ENCODE measurements around the gene KRTAP1-1. TPM values are rescaled to one million over a fixed set of nuclear protein-coding genes. Genes with fewer than 3 reads are reported as not detected.

Gene KRTAP1-1
- total and polyA plus RNA-seq, 2 of the 8 experiments (the other 6 are each of a cell fraction or from before 2014, with no cell fraction given), result not detected

GRCh38 chr17:41020336-41020735, 20.9 kb downstream of the KRTAP1-1 start:
- Histone ChIP-seq H2AFZ (ENCODE audit: low read length) (no peak overlapping the region), H3K27ac (ENCODE audit: low read depth, low read length) (no peak overlapping the region), H4K8ac (ENCODE audit: extremely low read depth, insufficient read depth, low read length) (no peak overlapping the region), H2BK15ac (ENCODE audit: low read length) (no peak overlapping the region), H2BK20ac (ENCODE audit: low read length) (no peak overlapping the region), H3K79me2 (ENCODE audit: control insufficient read depth in 1 of 2, insufficient read depth in 2 of 2, low read length in 2 of 2) (no peaks in the 10 kb centered on the region), H3K4me1 (replicated peaks in 1 of 4; ENCODE audit: control insufficient read depth in 3 of 4, insufficient read depth in 4 of 4, low read length in 3 of 4) (no peaks in the 10 kb centered on the region), H3K4me3 (ENCODE audit: extremely low read depth in 1 of 4, insufficient read depth in 2 of 4, low read depth in 3 of 4, low read length in 4 of 4) (no peak overlapping the region), H3K79me1 (ENCODE audit: low read depth, low read length) (no peaks in the 10 kb centered on the region), H2BK120ac (replicated peaks; ENCODE audit: low read depth, low read length) (no peak overlapping the region), H3K14ac (ENCODE audit: insufficient read length) (no peak overlapping the region), H3K18ac (ENCODE audit: extremely low read depth, low read length) (no peak overlapping the region), H4K91ac (replicated peaks; ENCODE audit: insufficient read length, low read length) (no peak overlapping the region), H3K9ac (replicated peaks in 1 of 4; ENCODE audit: extremely low read depth in 1 of 4, low read depth in 3 of 4, low read length in 3 of 4) (no peak overlapping the region), H2BK5ac (ENCODE audit: low read depth, low read length) (no peak overlapping the region), H3K27me3 (replicated peaks in 1 of 4; ENCODE audit: control insufficient read depth in 3 of 4, extremely low read depth in 1 of 4, insufficient read depth in 3 of 4, low read length in 3 of 4) (no peaks in the 10 kb centered on the region; a peak in 1 of 7 replicates), H2BK12ac (ENCODE audit: low read depth, low read length) (no peak overlapping the region), H3K56ac (replicated peaks; ENCODE audit: insufficient read length, low read depth, low read length) (no peak overlapping the region), H4K20me1 (replicated peaks in 1 of 2; ENCODE audit: control insufficient read depth in 1 of 2, insufficient read depth in 2 of 2, low read length in 2 of 2) (no peaks in the 10 kb centered on the region), H3K9me3 (ENCODE audit: insufficient read depth in 2 of 2, low read depth in 1 of 2, low read length in 1 of 2) (no peaks in the 10 kb centered on the region), H3K36me3 (ENCODE audit: control insufficient read depth in 2 of 4, insufficient read depth in 4 of 4, low read length in 3 of 4) (no peaks in the 10 kb centered on the region), H3K23ac (ENCODE audit: insufficient read length) (no peak overlapping the region), H3K4me2 (ENCODE audit: insufficient read depth in 1 of 2, low read depth in 2 of 2, low read length in 2 of 2) (no peak overlapping the region), H4K5ac (ENCODE audit: insufficient read length, low read depth, low read length) (no peak overlapping the region), H2AK5ac (ENCODE audit: low read depth, low read length) (no peak overlapping the region), H3K4ac (replicated peaks; ENCODE audit: insufficient read length, low read depth, low read length) (no peak overlapping the region), H3K23me2 (ENCODE audit: low read depth, low read length) (no peaks in the 10 kb centered on the region)
- CTCF ChIA-PET (ENCODE audit: partially characterized antibody), result interaction anchor here (0.6 to 1.3 kb wide), 4 partner anchors 40 to 459 kb away, joined by 3 to 4 read pairs (median 3); no protein-coding TSS in a partner anchor
- DNase-seq (ENCODE audit: low read depth in 1 of 2, low spot score in 2 of 2) (no peak), FAIRE-seq (no peak)
- POLR2A ChIA-PET (ENCODE audit: partially characterized antibody), result no interaction called here
- TF ChIP-seq TEAD4 (IDR thresholded peaks at IDR 0.05; ENCODE audit: low read depth, low read length) (no peak), TAF1 (IDR thresholded peaks at IDR 0.05; ENCODE audit: low read depth, low read length) (no peak), CTBP2 (IDR thresholded peaks at IDR 0.05; ENCODE audit: borderline replicate concordance, insufficient read depth, insufficient read length, low read length) (no peak), SIN3A (conservative IDR thresholded peaks at IDR 0.05 in 1 of 2, IDR thresholded peaks at IDR 0.05 in 1 of 2; ENCODE audit: low read depth in 1 of 2, low read length in 2 of 2) (no peak), SP4 (IDR thresholded peaks at IDR 0.05; ENCODE audit: low read length) (no peak)

All from H1 (cell line).